GM12873 (cell line): ENCODE data around the gene MYO1D.

Source experiments
- TF ChIP-seq, protein P1 (sequence below): IDR thresholded peaks from 2 replicates; pipeline ENCODE4 v1.5.1; 2012; ENCODE audit warnings: low read depth, mild to moderate bottlenecking, moderate library complexity, low read length, control low read depth; ENCODE audit not compliant: insufficient read depth; ENCODE audit errors: missing control alignments

Gene MYO1D

DNA sequence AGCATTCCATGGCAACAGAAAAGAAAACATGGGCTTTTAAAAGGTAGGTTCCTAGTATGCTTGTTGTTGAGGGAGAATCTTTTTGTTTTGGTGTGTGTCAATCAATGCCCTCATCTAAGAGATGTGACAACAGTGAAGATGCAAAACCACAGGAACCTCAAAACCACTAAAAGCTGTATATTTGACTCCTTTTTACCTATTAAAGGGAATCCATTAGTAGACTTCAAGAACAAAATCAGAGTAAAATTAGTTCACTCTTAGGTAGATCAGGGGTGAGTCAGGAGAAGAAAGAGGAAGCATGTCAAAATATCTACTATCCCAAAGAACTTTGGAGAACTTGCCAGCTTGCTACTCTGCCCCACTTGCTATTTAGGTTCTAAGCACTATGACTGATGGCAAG is 301.1 kb downstream of the MYO1D start:
- TF ChIP-seq, protein P1, sequence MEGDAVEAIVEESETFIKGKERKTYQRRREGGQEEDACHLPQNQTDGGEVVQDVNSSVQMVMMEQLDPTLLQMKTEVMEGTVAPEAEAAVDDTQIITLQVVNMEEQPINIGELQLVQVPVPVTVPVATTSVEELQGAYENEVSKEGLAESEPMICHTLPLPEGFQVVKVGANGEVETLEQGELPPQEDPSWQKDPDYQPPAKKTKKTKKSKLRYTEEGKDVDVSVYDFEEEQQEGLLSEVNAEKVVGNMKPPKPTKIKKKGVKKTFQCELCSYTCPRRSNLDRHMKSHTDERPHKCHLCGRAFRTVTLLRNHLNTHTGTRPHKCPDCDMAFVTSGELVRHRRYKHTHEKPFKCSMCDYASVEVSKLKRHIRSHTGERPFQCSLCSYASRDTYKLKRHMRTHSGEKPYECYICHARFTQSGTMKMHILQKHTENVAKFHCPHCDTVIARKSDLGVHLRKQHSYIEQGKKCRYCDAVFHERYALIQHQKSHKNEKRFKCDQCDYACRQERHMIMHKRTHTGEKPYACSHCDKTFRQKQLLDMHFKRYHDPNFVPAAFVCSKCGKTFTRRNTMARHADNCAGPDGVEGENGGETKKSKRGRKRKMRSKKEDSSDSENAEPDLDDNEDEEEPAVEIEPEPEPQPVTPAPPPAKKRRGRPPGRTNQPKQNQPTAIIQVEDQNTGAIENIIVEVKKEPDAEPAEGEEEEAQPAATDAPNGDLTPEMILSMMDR: no peak

DNA sequence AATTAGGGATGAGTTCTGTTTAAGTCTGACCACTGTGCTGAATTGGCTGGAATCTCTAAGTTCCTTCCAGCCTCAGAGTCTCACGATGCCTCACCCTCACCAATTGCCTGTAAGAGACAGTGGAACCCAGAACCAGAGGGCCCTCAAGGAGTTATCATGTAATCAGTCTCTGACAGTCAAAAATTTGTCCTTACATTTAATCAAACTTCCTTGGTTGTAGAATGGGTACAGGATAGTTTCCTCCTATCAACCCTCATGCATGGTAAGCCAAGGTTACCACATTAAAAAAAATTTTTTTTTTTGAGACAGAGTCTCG is 306.9 kb downstream of the MYO1D start:
- TF ChIP-seq, protein P1: no peak

DNA sequence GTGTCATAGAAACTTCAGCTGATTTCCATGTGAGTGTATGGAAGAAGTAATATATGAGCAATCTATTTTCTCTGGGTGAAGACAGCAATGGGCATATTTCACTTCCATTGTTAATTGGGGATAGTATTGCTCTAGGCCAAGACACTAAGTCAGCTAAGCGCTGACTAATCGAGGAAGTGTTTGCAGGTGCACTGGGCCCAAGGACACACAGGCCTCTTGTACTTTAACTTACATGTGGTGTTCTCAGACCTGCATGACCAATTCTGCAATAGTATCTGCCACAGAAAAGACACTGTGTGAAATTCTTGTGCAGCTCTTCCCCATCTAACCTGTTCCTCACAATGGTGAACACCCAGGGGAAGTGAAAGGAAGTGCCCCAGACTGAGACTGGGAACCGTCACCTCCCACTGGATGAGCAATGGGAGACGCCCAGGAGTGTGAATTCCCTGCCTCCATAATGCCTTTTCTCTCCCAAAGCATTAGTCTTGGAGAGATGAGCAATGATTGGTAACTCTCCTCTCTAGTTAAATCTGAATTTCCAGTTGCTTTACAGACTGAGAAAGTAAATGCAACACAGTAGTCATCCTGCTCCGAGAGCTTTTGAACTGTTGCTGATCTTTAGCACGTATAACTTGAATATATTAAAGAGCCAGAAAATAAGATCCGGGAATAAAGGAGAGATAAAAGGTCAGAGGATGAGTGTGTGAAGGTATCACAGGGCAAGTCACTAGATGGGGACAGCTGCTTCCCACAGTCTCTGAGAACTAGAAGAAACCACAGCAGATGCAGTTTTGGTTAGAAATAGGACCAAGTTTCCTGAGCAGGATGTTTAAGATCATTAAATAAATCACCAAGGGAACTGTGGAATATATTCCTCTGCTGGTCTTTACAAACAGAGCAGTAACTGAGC is 307.5 kb downstream of the MYO1D start:
- TF ChIP-seq, protein P1: no peak

DNA sequence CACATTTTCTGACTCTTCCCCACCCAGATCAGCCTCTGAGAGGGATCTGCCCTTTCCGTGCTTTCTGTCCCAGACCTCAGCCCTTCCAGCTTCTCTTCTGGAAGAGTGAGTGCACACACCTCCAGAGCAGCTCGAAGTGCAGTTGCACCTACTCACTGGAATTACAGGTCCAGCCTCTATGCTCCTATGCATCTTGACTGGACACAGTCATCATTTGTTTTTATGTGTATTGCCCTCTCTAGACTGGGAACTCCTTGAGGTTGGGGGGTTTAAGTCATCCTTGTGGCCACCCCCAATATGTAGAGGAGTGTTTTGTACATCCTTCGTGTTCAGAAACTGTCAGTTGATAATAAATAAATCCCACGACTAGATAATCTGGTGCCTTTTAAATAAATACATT is 308.2 kb downstream of the MYO1D start:
- TF ChIP-seq, protein P1: no peak

DNA sequence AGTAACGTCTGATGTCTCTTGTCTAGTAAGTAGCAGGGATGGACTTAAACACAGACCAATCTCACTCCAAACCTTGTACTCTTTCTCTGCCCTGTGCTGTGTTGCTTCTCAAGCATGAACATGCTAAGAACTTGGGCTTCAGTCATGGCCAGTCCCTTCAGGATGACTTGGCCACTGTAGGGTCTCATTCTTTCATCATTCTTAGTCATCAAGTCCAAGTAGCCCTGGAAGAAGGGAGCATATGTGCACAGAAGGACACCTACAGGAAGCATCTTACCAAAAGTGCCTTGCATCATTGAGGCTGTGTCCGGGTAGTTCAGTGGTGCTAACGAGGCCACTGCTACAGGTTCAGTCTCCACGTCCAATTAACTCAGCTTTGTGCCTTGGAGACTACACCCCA is 309.4 kb downstream of the MYO1D start:
- TF ChIP-seq, protein P1: no peak

DNA sequence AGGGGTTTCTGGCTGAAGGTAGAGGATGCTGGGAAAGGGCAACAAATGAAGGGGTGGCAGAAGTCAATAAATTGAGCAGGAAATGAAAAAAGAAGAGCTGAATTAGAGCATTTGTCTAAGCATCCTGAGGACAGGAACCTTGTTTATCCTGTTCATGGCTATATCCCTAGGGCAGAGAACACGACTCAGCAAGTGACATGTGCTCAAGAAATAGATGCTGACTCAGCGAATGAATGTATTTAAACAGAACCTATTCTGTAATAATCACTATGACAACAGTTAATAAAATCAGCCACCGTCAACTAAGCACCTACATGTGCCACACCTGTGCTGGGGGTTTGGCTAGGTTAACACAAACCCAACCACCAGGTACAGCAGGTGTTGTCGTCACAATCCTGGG is 309.8 kb downstream of the MYO1D start:
- TF ChIP-seq, protein P1: no peak

DNA sequence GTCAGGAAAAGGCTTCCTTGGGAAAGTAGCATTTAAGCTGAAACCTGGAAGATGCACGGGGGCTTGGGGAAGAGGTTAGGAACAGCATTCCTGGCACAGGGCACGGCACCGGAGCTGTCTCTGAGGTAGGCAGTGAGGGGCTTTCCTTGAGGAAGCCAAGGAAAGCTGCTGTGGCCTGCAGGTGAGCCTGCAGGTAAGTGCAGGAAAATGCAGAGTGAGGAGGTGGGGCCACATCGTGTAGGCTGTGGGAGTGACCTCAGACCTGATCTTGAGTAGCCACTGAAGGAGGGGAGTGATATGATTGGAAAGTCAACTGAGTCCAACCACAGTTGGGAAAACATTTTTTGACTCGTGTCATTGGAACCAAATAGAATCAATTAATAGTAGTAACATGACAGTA is 310.6 kb downstream of the MYO1D start:
- TF ChIP-seq, protein P1: no peak
